GM12874 (cell line): ENCODE data around the gene DNAJC25.

ENCODE experiments used
- CTCF ChIP-seq: IDR thresholded peaks from 2 replicates; pipeline ENCODE4 v1.5.1; 2011; ENCODE audit warnings: low read depth, mild to moderate bottlenecking, control low read depth, low read length, moderate library complexity; ENCODE audit not compliant: insufficient read depth

DNAJC25 gene

DNA sequence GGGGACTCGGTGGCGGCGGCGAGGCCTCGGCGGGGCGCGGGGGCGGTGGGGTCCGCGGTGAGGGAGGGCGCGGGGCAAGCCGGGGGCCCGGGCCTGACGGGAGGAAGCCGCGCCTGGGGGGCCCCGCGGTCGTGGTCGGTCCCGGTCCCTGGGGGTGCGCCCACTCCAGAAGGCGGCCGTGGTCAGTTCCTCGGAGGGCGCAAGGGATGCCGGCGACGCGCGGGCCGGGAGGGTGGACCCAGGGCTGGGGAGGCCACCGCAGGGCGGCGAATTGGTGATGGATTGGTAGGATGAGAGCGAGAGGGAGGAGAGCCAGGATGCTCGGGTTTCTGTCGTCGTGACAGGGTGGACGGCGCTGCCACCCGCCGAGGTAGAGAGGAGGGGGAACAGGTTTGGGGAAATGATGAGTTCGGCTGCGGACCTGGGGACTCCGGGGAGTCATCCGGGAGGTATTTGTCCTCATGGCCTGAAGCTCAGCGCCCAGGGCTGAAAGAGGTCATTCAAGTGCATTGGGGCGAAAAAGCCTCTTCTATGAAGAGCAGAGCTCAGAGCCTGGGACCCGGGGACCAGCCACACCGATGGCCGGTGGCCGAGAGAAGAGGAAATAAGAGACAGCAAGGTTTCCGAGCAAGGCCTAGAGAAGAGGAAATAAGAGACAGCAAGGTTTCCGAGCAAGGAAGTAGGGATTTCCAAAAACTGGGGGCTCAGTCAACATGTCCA lies 30.8 kb downstream of the DNAJC25 start:
- no peak for TF ChIP-seq CTCF

GRCh38 chr9:111662576-111663300 lies 31.6 kb downstream of the DNAJC25 start:
- TF ChIP-seq CTCF, result no peak

DNA sequence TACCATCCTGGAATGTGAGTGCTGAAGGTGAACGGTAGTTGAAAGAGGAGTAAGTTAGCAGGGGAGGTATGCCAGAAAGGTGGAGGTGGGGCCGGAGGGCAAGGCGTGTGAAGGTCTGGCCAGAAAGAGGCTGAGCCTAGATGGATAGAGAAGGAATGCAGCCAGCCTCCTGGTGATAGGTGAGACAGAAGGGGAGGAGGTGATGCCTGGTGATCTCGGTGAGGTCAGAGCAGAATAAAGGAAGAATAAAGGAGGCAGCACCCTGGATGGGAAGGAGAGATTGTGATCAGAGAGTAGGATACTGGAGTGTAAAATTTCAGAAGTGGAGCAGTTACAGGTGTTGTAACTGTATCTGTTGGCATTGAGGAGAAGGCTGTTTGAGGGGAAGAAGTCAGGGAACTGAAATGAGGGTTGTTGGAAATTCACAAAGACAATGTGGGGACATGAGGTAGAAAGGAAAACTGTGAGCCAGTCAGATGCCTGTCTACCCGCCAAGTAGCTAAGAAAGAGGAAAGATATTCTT lies 32.2 kb downstream of the DNAJC25 start:
- TF ChIP-seq CTCF, result no peak

- no peak for TF ChIP-seq CTCF
These were observed 37.0 kb downstream of the DNAJC25 start for GRCh38 chr9:111668026-111668573.

- no peak for TF ChIP-seq CTCF
These were observed 43.2 kb downstream of the DNAJC25 start for GRCh38 chr9:111674319-111674718.

DNA sequence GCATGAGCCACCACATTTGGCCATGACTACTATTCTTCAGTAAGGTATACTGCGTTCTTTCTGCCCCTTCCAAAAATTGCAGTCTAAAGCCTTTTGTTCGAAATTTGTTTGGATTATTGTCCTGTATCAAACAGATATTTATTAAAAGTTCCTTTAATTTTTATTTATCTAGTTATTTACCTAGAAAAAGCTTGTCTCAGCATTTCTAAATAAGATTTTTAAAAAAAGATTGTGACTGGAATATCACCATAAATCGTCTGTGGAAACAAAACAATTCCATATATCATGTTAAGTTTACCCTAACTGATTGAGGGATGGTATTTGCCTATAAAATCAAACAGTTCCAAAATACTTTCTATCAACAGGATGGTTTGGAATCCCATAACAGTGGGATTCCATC lies 45.0 kb downstream of the DNAJC25 start:
- no peak for TF ChIP-seq CTCF

GRCh38 chr9:111678293-111678692 lies 47.2 kb downstream of the DNAJC25 start:
- no peak for TF ChIP-seq CTCF
